WTC11 (cell line): ENCODE results near the gene BOD1. TPM values are rescaled to one million over a fixed set of nuclear protein-coding genes. Genes with fewer than 3 reads are reported as not detected.

Experiments used
- E2F1 ChIP-seq: sonication (generic); formaldehyde crosslinking; IDR thresholded peaks from 2 replicates; pipeline ENCODE4 v1.8.0; 2022; ENCODE audit warnings: mild to moderate bottlenecking, missing genetic modification reagents
- EMX1 ChIP-seq: fragments of 250-450 bp; sonication (Bioruptor Pico); IDR thresholded peaks from 2 replicates; pipeline ENCODE4 v1.8.0; 2021; ENCODE audit warnings: mild to moderate bottlenecking
- ERG ChIP-seq: fragments of 250-450 bp; sonication (Bioruptor Pico); IDR thresholded peaks from 2 replicates; pipeline ENCODE4 v1.8.0; 2021; ENCODE audit warnings: mild to moderate bottlenecking
- ETV6 ChIP-seq: sonication (generic); formaldehyde crosslinking; IDR thresholded peaks from 2 replicates; pipeline ENCODE4 v1.8.1; 2022; ENCODE audit warnings: mild to moderate bottlenecking, missing genetic modification reagents
- FOXK1 ChIP-seq: sonication (generic); formaldehyde crosslinking; IDR thresholded peaks from 2 replicates; pipeline ENCODE4 v1.8.0; 2022; ENCODE audit warnings: mild to moderate bottlenecking, moderate library complexity, missing genetic modification reagents
- FOXP1 ChIP-seq: sonication (generic); formaldehyde crosslinking; IDR thresholded peaks from 2 replicates; pipeline ENCODE4 v1.8.0; 2022; ENCODE audit warnings: missing genetic modification reagents, mild to moderate bottlenecking, moderate library complexity, borderline replicate concordance
- GRHL2 ChIP-seq: fragments of 250-450 bp; sonication (Bioruptor Pico); IDR thresholded peaks from 2 replicates; pipeline ENCODE4 v1.8.0; 2022; ENCODE audit warnings: mild to moderate bottlenecking, moderate library complexity; ENCODE audit not compliant: insufficient replicate concordance, severe bottlenecking
- IRF1 ChIP-seq: sonication (generic); formaldehyde crosslinking; IDR thresholded peaks from 2 replicates; pipeline ENCODE4 v1.8.0; 2023; ENCODE audit warnings: missing genetic modification reagents
- JAZF1 ChIP-seq: fragments of 250-450 bp; sonication (Bioruptor Pico); IDR thresholded peaks from 2 replicates; pipeline ENCODE4 v1.9.0; 2021; ENCODE audit warnings: moderate library complexity, mild to moderate bottlenecking, inconsistent platforms
- JUN ChIP-seq: sonication (generic); formaldehyde crosslinking; IDR thresholded peaks from 2 replicates; pipeline ENCODE4 v1.8.0; 2023; ENCODE audit warnings: mild to moderate bottlenecking, missing genetic modification reagents
- MXD4 ChIP-seq: fragments of 250-450 bp; sonication (Bioruptor Pico); IDR thresholded peaks from 2 replicates; pipeline ENCODE4 v1.8.0; 2021; ENCODE audit warnings: mild to moderate bottlenecking, moderate library complexity, borderline replicate concordance
- MYBL2 ChIP-seq: sonication (generic); formaldehyde crosslinking; IDR thresholded peaks from 2 replicates; pipeline ENCODE4 v1.8.1; 2023; ENCODE audit warnings: mild to moderate bottlenecking, moderate library complexity, missing genetic modification reagents
- NFE2L1 ChIP-seq: sonication (generic); formaldehyde crosslinking; IDR thresholded peaks from 2 replicates; pipeline ENCODE4 v1.8.1; 2023; ENCODE audit warnings: missing genetic modification reagents
- NFYB ChIP-seq: sonication (generic); formaldehyde crosslinking; conservative IDR thresholded peaks from 2 replicates; pipeline ENCODE4 v1.8.0; 2022; ENCODE audit warnings: low read depth, missing genetic modification reagents
- NR2C2 ChIP-seq: sonication (generic); formaldehyde crosslinking; IDR thresholded peaks from 2 replicates; pipeline ENCODE4 v1.8.0; 2022; ENCODE audit warnings: mild to moderate bottlenecking, missing genetic modification reagents
- NR3C1 ChIP-seq: sonication (generic); formaldehyde crosslinking; conservative IDR thresholded peaks from 2 replicates; pipeline ENCODE4 v1.8.1; 2023; ENCODE audit warnings: low read depth, mild to moderate bottlenecking, missing genetic modification reagents
- PRRX2 ChIP-seq: fragments of 250-450 bp; sonication (Bioruptor Pico); IDR thresholded peaks from 2 replicates; pipeline ENCODE4 v1.8.0; 2021; ENCODE audit warnings: mild to moderate bottlenecking
- RELA ChIP-seq: sonication (generic); formaldehyde crosslinking; IDR thresholded peaks from 2 replicates; pipeline ENCODE4 v1.8.1; 2022; ENCODE audit warnings: missing genetic modification reagents, mild to moderate bottlenecking, borderline replicate concordance
- SP1 ChIP-seq: sonication (generic); formaldehyde crosslinking; conservative IDR thresholded peaks from 2 replicates; pipeline ENCODE4 v1.8.1; 2022; ENCODE audit warnings: missing genetic modification reagents
- TEAD4 ChIP-seq: sonication (generic); formaldehyde crosslinking; IDR thresholded peaks from 2 replicates; pipeline ENCODE4 v1.8.0; 2022; ENCODE audit warnings: mild to moderate bottlenecking, missing genetic modification reagents
- USF1 ChIP-seq: sonication (generic); formaldehyde crosslinking; IDR thresholded peaks from 2 replicates; pipeline ENCODE4 v1.8.0; 2022; ENCODE audit warnings: mild to moderate bottlenecking, missing genetic modification reagents
- ZNF232 ChIP-seq: sonication (generic); formaldehyde crosslinking; IDR thresholded peaks from 2 replicates; pipeline ENCODE4 v1.8.0; 2022; ENCODE audit warnings: mild to moderate bottlenecking, missing genetic modification reagents
- ZNF396 ChIP-seq: fragments of 250-450 bp; sonication (Bioruptor Pico); IDR thresholded peaks from 2 replicates; pipeline ENCODE4 v1.8.0; 2021; ENCODE audit warnings: mild to moderate bottlenecking, moderate library complexity, borderline replicate concordance
- ZNF416 ChIP-seq: fragments of 250-450 bp; sonication (Bioruptor Pico); IDR thresholded peaks from 2 replicates; pipeline ENCODE4 v1.9.0; 2021; ENCODE audit warnings: mild to moderate bottlenecking, inconsistent platforms
- ZNF423 ChIP-seq: fragments of 250-450 bp; sonication (Bioruptor Pico); IDR thresholded peaks from 2 replicates; pipeline ENCODE4 v2.1.2; 2022; ENCODE audit warnings: mild to moderate bottlenecking, moderate library complexity
- total RNA-seq: library from RNA; stranded (reverse); gene quantifications from 3 replicates; pipeline ENCODE4 v1.2.3, GENCODE V29; 2021
- TF ChIP-seq, protein P1 (sequence below): sonication (generic); formaldehyde crosslinking; IDR thresholded peaks from 2 replicates; pipeline ENCODE4 v1.8.1; 2022; ENCODE audit warnings: low read depth, mild to moderate bottlenecking, moderate library complexity, missing genetic modification reagents, borderline replicate concordance
- TF ChIP-seq, protein P2 (sequence below): fragments of 250-450 bp; sonication (Bioruptor Pico); IDR thresholded peaks from 2 replicates; pipeline ENCODE4 v1.9.0; 2021; ENCODE audit warnings: mild to moderate bottlenecking
- TF ChIP-seq, protein P3 (sequence below): sonication (generic); formaldehyde crosslinking; IDR thresholded peaks from 2 replicates; pipeline ENCODE4 v1.8.1; 2023; ENCODE audit warnings: mild to moderate bottlenecking, moderate library complexity, missing genetic modification reagents
- TF ChIP-seq, protein P4 (sequence below): sonication (generic); formaldehyde crosslinking; conservative IDR thresholded peaks from 2 replicates; pipeline ENCODE4 v1.8.1; 2023; ENCODE audit warnings: mild to moderate bottlenecking, low read depth, missing genetic modification reagents, moderate library complexity

BOD1 gene
- total RNA-seq, 1 experiment from 2014 or later = 120 TPM

GRCh38 chr5:173616577-173617118, at the start of gene BOD1 (continued):
- TF ChIP-seq, protein P1, sequence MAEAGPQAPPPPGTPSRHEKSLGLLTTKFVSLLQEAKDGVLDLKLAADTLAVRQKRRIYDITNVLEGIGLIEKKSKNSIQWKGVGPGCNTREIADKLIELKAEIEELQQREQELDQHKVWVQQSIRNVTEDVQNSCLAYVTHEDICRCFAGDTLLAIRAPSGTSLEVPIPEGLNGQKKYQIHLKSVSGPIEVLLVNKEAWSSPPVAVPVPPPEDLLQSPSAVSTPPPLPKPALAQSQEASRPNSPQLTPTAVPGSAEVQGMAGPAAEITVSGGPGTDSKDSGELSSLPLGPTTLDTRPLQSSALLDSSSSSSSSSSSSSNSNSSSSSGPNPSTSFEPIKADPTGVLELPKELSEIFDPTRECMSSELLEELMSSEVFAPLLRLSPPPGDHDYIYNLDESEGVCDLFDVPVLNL (CRISPR knock-in tag) = no peak
- TF ChIP-seq FOXP1 (CRISPR knock-in tag) (no peak), MXD4 (CRISPR knock-in tag) (peak; percentile 51; the same call in 1 of the 2 replicates), E2F1 (CRISPR knock-in tag) (no peak), JAZF1 (CRISPR knock-in tag) (no peak), ZNF396 (CRISPR knock-in tag) (no peak), IRF1 (CRISPR knock-in tag) (no peak), ERG (no peak), ZNF423 (CRISPR knock-in tag) (no peak), NFYB (CRISPR knock-in tag) (no peak), GRHL2 (no peak), ZNF416 (no peak), NR2C2 (CRISPR knock-in tag) (no peak), USF1 (CRISPR knock-in tag) (peak; percentile 87), ETV6 (CRISPR knock-in tag) (no peak), NFE2L1 (CRISPR knock-in tag) (no peak), NR3C1 (CRISPR knock-in tag) (no peak), MYBL2 (CRISPR knock-in tag) (no peak), RELA (no peak), SP1 (CRISPR knock-in tag) (0 out of 2 replicates have a peak, but pooled peaks have one; percentile 26), EMX1 (CRISPR knock-in tag) (no peak), FOXK1 (CRISPR knock-in tag) (peak; percentile 82), JUN (CRISPR knock-in tag) (no peak), TEAD4 (CRISPR knock-in tag) (no peak), ZNF232 (CRISPR knock-in tag) (no peak), PRRX2 (no peak)
- TF ChIP-seq, protein P2, sequence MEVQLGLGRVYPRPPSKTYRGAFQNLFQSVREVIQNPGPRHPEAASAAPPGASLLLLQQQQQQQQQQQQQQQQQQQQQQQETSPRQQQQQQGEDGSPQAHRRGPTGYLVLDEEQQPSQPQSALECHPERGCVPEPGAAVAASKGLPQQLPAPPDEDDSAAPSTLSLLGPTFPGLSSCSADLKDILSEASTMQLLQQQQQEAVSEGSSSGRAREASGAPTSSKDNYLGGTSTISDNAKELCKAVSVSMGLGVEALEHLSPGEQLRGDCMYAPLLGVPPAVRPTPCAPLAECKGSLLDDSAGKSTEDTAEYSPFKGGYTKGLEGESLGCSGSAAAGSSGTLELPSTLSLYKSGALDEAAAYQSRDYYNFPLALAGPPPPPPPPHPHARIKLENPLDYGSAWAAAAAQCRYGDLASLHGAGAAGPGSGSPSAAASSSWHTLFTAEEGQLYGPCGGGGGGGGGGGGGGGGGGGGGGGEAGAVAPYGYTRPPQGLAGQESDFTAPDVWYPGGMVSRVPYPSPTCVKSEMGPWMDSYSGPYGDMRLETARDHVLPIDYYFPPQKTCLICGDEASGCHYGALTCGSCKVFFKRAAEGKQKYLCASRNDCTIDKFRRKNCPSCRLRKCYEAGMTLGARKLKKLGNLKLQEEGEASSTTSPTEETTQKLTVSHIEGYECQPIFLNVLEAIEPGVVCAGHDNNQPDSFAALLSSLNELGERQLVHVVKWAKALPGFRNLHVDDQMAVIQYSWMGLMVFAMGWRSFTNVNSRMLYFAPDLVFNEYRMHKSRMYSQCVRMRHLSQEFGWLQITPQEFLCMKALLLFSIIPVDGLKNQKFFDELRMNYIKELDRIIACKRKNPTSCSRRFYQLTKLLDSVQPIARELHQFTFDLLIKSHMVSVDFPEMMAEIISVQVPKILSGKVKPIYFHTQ (CRISPR knock-in tag) = no peak
- TF ChIP-seq, protein P3, sequence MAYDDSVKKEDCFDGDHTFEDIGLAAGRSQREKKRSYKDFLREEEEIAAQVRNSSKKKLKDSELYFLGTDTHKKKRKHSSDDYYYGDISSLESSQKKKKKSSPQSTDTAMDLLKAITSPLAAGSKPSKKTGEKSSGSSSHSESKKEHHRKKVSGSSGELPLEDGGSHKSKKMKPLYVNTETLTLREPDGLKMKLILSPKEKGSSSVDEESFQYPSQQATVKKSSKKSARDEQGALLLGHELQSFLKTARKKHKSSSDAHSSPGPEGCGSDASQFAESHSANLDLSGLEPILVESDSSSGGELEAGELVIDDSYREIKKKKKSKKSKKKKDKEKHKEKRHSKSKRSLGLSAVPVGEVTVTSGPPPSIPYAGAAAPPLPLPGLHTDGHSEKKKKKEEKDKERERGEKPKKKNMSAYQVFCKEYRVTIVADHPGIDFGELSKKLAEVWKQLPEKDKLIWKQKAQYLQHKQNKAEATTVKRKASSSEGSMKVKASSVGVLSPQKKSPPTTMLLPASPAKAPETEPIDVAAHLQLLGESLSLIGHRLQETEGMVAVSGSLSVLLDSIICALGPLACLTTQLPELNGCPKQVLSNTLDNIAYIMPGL (CRISPR knock-in tag) = no peak
- TF ChIP-seq, protein P4, sequence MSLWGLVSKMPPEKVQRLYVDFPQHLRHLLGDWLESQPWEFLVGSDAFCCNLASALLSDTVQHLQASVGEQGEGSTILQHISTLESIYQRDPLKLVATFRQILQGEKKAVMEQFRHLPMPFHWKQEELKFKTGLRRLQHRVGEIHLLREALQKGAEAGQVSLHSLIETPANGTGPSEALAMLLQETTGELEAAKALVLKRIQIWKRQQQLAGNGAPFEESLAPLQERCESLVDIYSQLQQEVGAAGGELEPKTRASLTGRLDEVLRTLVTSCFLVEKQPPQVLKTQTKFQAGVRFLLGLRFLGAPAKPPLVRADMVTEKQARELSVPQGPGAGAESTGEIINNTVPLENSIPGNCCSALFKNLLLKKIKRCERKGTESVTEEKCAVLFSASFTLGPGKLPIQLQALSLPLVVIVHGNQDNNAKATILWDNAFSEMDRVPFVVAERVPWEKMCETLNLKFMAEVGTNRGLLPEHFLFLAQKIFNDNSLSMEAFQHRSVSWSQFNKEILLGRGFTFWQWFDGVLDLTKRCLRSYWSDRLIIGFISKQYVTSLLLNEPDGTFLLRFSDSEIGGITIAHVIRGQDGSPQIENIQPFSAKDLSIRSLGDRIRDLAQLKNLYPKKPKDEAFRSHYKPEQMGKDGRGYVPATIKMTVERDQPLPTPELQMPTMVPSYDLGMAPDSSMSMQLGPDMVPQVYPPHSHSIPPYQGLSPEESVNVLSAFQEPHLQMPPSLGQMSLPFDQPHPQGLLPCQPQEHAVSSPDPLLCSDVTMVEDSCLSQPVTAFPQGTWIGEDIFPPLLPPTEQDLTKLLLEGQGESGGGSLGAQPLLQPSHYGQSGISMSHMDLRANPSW (CRISPR knock-in tag) = no peak
